VCaP (cell line): ENCODE data around the gene HARBI1.

Source experiments
- H3K27ac ChIP-seq: fragments of 450-650 bp; 2 replicates; pipeline ENCODE4 v1.5.1; 2017
- CTCF ChIP-seq: fragments of 450-650 bp; conservative IDR thresholded peaks from 2 replicates; pipeline ENCODE4 v1.5.1; 2017; ENCODE audit warnings: mild to moderate bottlenecking, moderate library complexity

HARBI1 gene

DNA sequence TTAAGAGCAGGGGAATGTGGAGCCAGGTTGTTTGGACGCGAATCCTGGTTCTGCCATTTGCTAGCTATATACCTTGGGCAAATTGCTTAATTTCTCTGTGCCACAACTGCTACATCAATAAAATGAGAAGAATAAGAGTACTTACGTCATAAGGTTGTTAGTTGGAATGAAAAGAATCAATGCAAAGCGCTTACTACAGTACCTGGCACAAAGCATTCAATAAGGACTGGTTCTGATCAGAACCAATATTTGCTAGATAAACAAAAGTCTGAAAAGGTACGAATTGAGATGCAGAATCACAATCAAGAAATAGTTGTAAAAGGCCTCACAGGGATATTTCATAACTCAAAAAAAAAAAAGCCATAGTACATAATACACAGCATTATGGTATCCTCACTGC lies 34.4 kb downstream of the HARBI1 start:
- TF ChIP-seq CTCF: no peak

DNA sequence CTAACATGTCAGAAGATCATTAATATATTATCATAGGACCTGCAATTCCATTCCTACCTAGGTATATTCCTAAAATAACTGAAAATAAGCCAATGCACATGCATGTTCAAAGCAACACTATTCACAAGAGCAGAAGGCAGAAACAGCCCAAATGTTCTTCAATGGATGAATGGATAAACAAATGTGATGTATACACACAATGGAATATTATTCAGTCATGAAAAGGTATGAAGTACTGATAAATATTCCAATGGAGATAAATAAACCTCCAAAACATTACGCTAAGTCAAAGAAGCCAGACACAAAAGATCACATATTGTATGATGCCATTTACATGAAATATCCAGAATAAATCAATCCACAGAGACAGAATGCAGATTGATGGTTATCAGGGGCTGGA lies 40.0 kb downstream of the HARBI1 start:
- TF ChIP-seq CTCF: no peak
- no peak overlapping the region for H3K27ac ChIP-seq

More for the DNA sequence above, 34.4 kb downstream of the HARBI1 start:
- H3K27ac ChIP-seq: no peak overlapping the region

- H3K27ac ChIP-seq: no peak overlapping the region; the same call in 1 of the 2 replicates
- TF ChIP-seq CTCF: no peak
These were observed 42.4 kb downstream of the HARBI1 start for GRCh38 chr11:46574656-46575055.

GRCh38 chr11:46570790-46571398 lies 46.1 kb downstream of the HARBI1 start:
- H3K27ac ChIP-seq: no peak overlapping the region
- TF ChIP-seq CTCF: no peak

GRCh38 chr11:46565232-46565840 lies 51.7 kb downstream of the HARBI1 start:
- TF ChIP-seq CTCF: no peak
- no peak overlapping the region for H3K27ac ChIP-seq

- no peak overlapping the region for H3K27ac ChIP-seq
- no peak for TF ChIP-seq CTCF
These were observed 52.6 kb downstream of the HARBI1 start for GRCh38 chr11:46564459-46564858.

DNA sequence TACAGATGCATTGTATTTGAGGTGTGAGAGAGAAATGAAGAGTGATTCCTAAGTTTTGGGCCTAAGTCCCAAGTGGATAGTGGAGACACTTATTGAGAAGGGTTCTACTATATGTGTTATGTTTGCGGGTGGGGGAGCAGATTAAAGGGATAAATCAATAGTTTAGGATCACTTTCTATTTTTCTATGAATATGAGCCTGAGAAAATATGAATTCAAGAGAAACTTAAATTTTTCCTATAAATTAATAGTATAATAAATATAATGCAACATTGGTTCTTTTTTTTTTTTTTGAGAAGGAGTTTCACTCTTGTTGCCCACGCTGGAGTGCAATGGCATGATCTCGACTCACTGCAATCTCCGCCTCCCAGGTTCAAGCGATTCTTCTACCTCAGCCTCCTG lies 54.5 kb downstream of the HARBI1 start:
- H3K27ac ChIP-seq: no peak overlapping the region
- TF ChIP-seq CTCF: no peak
